HepG2 (cell line): ENCODE data around the gene PRR36. TPM values are rescaled to one million over a fixed set of nuclear protein-coding genes. Genes with fewer than 3 reads are reported as not detected.

Experiments used
- BHLHE40 ChIP-seq: IDR thresholded peaks from 2 replicates; pipeline ENCODE4 v1.6.1; 2011; ENCODE audit warnings: low read length, improper control_type of control experiment
- CC2D1A ChIP-seq: sonication (generic); formaldehyde crosslinking; IDR thresholded peaks from 2 replicates; pipeline ENCODE4 v1.8.1; 2023; ENCODE audit warnings: mild to moderate bottlenecking, missing genetic modification reagents
- ETV5 ChIP-seq: IDR thresholded peaks from 2 replicates; pipeline ENCODE4 v1.6.1; 2018; ENCODE audit warnings: missing biosample characterization, missing genetic modification reagents, inconsistent platforms, borderline replicate concordance
- KMT2B ChIP-seq: IDR thresholded peaks from 2 replicates; pipeline ENCODE4 v1.6.1; 2016; ENCODE audit warnings: missing genetic modification reagents, missing compliant biosample characterization
- PHB2 ChIP-seq: fragments of 450-650 bp; IDR thresholded peaks from 2 replicates; pipeline ENCODE4 v1.6.1; 2018; ENCODE audit not compliant: partially characterized antibody
- SALL1 ChIP-seq: sonication (generic); formaldehyde crosslinking; IDR thresholded peaks from 2 replicates; pipeline ENCODE4 v1.8.0; 2022; ENCODE audit warnings: mild to moderate bottlenecking, missing genetic modification reagents
- SMAD3 ChIP-seq: sonication (generic); formaldehyde crosslinking; IDR thresholded peaks from 2 replicates; pipeline ENCODE4 v1.4.0; 2020; ENCODE audit warnings: missing genetic modification reagents
- STAT6 ChIP-seq: sonication (generic); formaldehyde crosslinking; IDR thresholded peaks from 2 replicates; pipeline ENCODE4 v1.4.0; 2020; ENCODE audit warnings: missing genetic modification reagents, mild to moderate bottlenecking, borderline replicate concordance
- TIGD3 ChIP-seq: sonication (generic); formaldehyde crosslinking; IDR thresholded peaks from 2 replicates; pipeline ENCODE4 v1.5.1; 2020; ENCODE audit warnings: mild to moderate bottlenecking, missing genetic modification reagents, borderline replicate concordance
- ZBTB3 ChIP-seq: sonication (generic); formaldehyde crosslinking; IDR thresholded peaks from 2 replicates; pipeline ENCODE4 v1.4.0; 2020; ENCODE audit warnings: low read depth, mild to moderate bottlenecking, moderate library complexity, missing genetic modification reagents, borderline replicate concordance
- ZBTB34 ChIP-seq: sonication (generic); formaldehyde crosslinking; IDR thresholded peaks from 2 replicates; pipeline ENCODE4 v1.8.0; 2022; ENCODE audit warnings: mild to moderate bottlenecking, missing genetic modification reagents
- ZNF382 ChIP-seq: sonication (generic); formaldehyde crosslinking; IDR thresholded peaks from 2 replicates; pipeline ENCODE4 v1.5.0; 2020; ENCODE audit warnings: missing genetic modification reagents, mild to moderate bottlenecking, borderline replicate concordance
- ZSCAN29 ChIP-seq: sonication (generic); formaldehyde crosslinking; conservative IDR thresholded peaks from 2 replicates; pipeline ENCODE4 v1.4.0; 2020; ENCODE audit warnings: mild to moderate bottlenecking, missing genetic modification reagents
- polyA plus RNA-seq, 8 experiments: library from polyadenylated mRNA; depleted of rRNA in 3 of 8; stranded (reverse) in 7 of 8; unstranded in 1 of 8; fragments of >200 nt; fragmentation: Illumina TruSeq in 4 of 8; extraction: Trizol in 4 of 8; gene quantifications; 2 replicates each; pipeline versions ENCODE4 v1.2.1 to v1.2.3, GENCODE V29; 2011 to 2016; ENCODE audit warnings: low read depth in 4 of 8, missing spikeins in 1 of 8, mixed read lengths in 1 of 8; ENCODE audit not compliant: insufficient read depth in 1 of 8
- total RNA-seq, 5 experiments: library from RNA; depleted of rRNA; stranded (reverse); fragments of >200 nt; fragmentation: Illumina TruSeq; extraction: Trizol; gene quantifications; 2 replicates each; pipeline ENCODE4 v1.2.3, GENCODE V29; 2016; ENCODE audit warnings: low read depth in 1 of 5
- TF ChIP-seq, protein P1 (sequence below): sonication (generic); formaldehyde crosslinking; IDR thresholded peaks from 2 replicates; pipeline ENCODE4 v1.5.1; 2020; ENCODE audit warnings: mild to moderate bottlenecking, missing genetic modification reagents
- TF ChIP-seq, protein P2 (sequence below): sonication (generic); formaldehyde crosslinking; conservative IDR thresholded peaks from 2 replicates; pipeline ENCODE4 v1.4.0; 2020; ENCODE audit warnings: missing genetic modification reagents
- TF ChIP-seq, protein P3 (sequence below): sonication (generic); formaldehyde crosslinking; IDR thresholded peaks from 2 replicates; pipeline ENCODE4 v1.8.0; 2022; ENCODE audit warnings: missing genetic modification reagents, mild to moderate bottlenecking, moderate library complexity, borderline replicate concordance

The PRR36 gene
- total and polyA plus RNA-seq, 2 of the 13 experiments (the other 11 are each of a cell fraction or from before 2014, with no cell fraction given), result 0.07 to 0.17 TPM

DNA sequence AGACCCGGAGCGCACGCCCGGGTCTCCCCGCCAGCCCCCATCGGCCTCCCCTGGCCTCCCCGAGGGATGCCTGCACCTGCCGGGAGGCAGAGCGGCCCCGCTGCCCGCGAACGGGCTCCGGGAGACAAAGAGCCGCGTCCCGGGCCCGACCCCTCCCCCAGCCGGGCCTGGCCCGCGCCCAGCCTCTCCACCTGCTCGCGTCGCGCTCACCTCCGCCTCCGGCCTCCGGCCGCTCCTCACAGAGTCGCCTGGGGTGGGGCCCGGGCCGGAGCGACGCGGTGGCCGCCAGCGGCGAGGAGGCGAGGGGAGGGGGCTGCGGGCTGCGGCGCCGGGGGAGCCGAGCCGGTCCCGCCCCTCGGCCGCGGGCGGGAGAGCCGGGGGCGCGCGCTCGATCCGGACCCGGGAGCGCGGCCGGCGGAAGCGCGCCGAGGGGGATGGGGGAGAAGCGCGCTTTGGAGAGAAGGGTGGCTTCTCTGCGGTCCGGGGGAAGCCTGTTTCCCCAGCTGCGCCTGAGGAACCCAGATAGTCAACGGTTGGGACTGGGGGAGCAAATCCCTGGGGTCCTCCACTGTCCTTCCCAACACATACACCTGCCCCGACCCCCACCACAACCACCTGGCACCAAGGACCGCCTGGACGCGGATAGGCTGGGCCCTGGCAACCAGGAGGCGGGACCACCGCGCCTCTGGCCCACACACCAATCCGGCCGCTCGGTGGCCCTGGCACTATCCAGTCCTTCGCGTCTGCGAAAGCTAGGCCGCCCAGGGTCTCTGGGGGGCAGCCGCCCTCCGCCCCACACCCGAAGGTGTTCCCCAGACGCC lies at the start of gene PRR36 (continued):
- TF ChIP-seq PHB2 (no peak), ETV5 (CRISPR knock-in tag) (no peak), SMAD3 (no peak), KMT2B (CRISPR knock-in tag) (no peak), BHLHE40 (no peak), CC2D1A (CRISPR knock-in tag) (no peak), ZBTB34 (no peak), SALL1 (peak; percentile 32; the same call in 1 of the 2 replicates), TIGD3 (CRISPR knock-in tag) (no peak), STAT6 (no peak), ZNF382 (CRISPR knock-in tag) (no peak), ZSCAN29 (CRISPR knock-in tag) (no peak), ZBTB3 (CRISPR knock-in tag) (0 out of 2 replicates have a peak, but pooled peaks have one; percentile 72)
- TF ChIP-seq, protein P1, sequence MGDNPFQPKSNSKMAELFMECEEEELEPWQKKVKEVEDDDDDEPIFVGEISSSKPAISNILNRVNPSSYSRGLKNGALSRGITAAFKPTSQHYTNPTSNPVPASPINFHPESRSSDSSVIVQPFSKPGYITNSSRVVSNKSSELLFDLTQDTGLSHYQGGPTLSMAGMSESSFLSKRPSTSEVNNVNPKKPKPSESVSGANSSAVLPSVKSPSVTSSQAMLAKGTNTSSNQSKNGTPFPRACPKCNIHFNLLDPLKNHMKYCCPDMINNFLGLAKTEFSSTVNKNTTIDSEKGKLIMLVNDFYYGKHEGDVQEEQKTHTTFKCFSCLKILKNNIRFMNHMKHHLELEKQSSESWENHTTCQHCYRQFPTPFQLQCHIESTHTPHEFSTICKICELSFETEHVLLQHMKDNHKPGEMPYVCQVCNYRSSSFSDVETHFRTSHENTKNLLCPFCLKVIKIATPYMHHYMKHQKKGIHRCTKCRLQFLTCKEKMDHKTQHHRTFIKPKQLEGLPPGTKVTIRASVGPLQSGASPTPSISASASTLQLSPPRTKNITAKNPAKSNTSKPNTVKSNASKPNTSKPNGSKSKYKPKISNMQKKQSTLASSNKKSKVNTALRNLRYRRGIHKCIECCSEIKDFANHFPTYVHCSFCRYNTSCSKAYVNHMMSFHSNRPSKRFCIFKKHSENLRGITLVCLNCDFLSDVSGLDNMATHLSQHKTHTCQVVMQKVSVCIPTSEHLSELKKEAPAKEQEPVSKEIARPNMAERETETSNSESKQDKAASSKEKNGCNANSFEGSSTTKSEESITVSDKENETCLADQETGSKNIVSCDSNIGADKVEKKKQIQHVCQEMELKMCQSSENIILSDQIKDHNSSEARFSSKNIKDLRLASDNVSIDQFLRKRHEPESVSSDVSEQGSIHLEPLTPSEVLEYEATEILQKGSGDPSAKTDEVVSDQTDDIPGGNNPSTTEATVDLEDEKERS, result no peak
- TF ChIP-seq, protein P2, sequence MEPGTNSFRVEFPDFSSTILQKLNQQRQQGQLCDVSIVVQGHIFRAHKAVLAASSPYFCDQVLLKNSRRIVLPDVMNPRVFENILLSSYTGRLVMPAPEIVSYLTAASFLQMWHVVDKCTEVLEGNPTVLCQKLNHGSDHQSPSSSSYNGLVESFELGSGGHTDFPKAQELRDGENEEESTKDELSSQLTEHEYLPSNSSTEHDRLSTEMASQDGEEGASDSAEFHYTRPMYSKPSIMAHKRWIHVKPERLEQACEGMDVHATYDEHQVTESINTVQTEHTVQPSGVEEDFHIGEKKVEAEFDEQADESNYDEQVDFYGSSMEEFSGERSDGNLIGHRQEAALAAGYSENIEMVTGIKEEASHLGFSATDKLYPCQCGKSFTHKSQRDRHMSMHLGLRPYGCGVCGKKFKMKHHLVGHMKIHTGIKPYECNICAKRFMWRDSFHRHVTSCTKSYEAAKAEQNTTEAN (CRISPR knock-in tag), result no peak
- TF ChIP-seq, protein P3, sequence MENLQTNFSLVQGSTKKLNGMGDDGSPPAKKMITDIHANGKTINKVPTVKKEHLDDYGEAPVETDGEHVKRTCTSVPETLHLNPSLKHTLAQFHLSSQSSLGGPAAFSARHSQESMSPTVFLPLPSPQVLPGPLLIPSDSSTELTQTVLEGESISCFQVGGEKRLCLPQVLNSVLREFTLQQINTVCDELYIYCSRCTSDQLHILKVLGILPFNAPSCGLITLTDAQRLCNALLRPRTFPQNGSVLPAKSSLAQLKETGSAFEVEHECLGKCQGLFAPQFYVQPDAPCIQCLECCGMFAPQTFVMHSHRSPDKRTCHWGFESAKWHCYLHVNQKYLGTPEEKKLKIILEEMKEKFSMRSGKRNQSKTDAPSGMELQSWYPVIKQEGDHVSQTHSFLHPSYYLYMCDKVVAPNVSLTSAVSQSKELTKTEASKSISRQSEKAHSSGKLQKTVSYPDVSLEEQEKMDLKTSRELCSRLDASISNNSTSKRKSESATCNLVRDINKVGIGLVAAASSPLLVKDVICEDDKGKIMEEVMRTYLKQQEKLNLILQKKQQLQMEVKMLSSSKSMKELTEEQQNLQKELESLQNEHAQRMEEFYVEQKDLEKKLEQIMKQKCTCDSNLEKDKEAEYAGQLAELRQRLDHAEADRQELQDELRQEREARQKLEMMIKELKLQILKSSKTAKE (CRISPR knock-in tag), result no peak
